Measurements from ENCODE around the gene GPR137C. TPM values are rescaled to one million over a fixed set of nuclear protein-coding genes. Genes with fewer than 3 reads are reported as not detected.

Gene GPR137C
- total and polyA plus RNA-seq, 10 of the 15 experiments (the other 5 are each of a cell fraction or from before 2014, with no cell fraction given), result 0.03 to 0.72 (median 0.22) TPM

DNA sequence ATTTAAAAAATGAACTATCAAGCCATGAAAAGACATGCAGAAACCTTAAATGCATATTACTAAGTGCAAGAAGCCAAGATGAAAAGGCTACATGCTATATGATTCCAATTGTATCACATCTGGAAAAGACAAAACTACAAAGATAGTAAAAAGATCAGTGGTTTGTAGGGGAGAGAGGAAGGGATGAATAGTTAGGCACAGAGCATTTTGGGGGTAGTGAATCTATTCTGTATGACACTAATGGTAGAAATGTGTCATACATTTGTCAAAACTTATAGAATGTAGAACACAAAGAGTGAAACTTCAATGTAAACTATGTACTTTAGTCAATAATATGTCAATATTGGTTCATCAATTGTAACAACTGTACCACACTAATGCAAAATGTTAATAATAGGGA, 21.2 kb upstream of the GPR137C start:
- DNase-seq (ENCODE audit: low read depth, low spot score), result no peak
- no peak for FAIRE-seq
- H2AFZ ChIP-seq (ENCODE audit: control insufficient read depth, low read depth, low read length), result no peak overlapping the region
- ChIA-PET CTCF (no interaction called here), POLR2A (no interaction called here), RAD21 (ENCODE audit: unreplicated experiment) (no interaction called here), SMC1A (ENCODE audit: uncharacterized antibody, unreplicated experiment) (no interaction called here)
- no peaks in the 10 kb centered on the region for H3K9me3 ChIP-seq (replicated peaks; ENCODE audit: control insufficient read depth, insufficient read depth, low read length)
- TF ChIP-seq YBX1 (IDR thresholded peaks at IDR 0.05) (no peak), BMI1 (IDR thresholded peaks at IDR 0.05; ENCODE audit: borderline replicate concordance) (no peak), TARDBP (IDR thresholded peaks at IDR 0.05; ENCODE audit: borderline replicate concordance) (no peak), DPF2 (IDR thresholded peaks at IDR 0.05) (no peak), POLR2AphosphoS2 (IDR thresholded peaks at IDR 0.05; ENCODE audit: low read depth, low read length) (no peak), LARP7 (IDR thresholded peaks at IDR 0.05) (no peak), CHD2 (IDR thresholded peaks at IDR 0.05; ENCODE audit: borderline replicate concordance, low read depth, low read length) (no peak), SMAD1 (IDR thresholded peaks at IDR 0.05; ENCODE audit: low read depth, partially characterized antibody) (no peak), MEF2B (IDR thresholded peaks at IDR 0.05; ENCODE audit: partially characterized antibody, poor library complexity, severe bottlenecking) (no peak), SREBF2 (IDR thresholded peaks at IDR 0.05; ENCODE audit: low read length) (no peak), WRNIP1 (IDR thresholded peaks at IDR 0.05; ENCODE audit: borderline replicate concordance, low read depth, low read length) (no peak), ZNF217 (IDR thresholded peaks at IDR 0.05) (no peak), RBBP5 (conservative IDR thresholded peaks at IDR 0.05) (no peak)
- TF ChIP-seq, protein P1, sequence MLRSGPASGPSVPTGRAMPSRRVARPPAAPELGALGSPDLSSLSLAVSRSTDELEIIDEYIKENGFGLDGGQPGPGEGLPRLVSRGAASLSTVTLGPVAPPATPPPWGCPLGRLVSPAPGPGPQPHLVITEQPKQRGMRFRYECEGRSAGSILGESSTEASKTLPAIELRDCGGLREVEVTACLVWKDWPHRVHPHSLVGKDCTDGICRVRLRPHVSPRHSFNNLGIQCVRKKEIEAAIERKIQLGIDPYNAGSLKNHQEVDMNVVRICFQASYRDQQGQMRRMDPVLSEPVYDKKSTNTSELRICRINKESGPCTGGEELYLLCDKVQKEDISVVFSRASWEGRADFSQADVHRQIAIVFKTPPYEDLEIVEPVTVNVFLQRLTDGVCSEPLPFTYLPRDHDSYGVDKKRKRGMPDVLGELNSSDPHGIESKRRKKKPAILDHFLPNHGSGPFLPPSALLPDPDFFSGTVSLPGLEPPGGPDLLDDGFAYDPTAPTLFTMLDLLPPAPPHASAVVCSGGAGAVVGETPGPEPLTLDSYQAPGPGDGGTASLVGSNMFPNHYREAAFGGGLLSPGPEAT (IDR thresholded peaks at IDR 0.05; ENCODE audit: low read depth), result no peak
- TF ChIP-seq, protein P2, sequence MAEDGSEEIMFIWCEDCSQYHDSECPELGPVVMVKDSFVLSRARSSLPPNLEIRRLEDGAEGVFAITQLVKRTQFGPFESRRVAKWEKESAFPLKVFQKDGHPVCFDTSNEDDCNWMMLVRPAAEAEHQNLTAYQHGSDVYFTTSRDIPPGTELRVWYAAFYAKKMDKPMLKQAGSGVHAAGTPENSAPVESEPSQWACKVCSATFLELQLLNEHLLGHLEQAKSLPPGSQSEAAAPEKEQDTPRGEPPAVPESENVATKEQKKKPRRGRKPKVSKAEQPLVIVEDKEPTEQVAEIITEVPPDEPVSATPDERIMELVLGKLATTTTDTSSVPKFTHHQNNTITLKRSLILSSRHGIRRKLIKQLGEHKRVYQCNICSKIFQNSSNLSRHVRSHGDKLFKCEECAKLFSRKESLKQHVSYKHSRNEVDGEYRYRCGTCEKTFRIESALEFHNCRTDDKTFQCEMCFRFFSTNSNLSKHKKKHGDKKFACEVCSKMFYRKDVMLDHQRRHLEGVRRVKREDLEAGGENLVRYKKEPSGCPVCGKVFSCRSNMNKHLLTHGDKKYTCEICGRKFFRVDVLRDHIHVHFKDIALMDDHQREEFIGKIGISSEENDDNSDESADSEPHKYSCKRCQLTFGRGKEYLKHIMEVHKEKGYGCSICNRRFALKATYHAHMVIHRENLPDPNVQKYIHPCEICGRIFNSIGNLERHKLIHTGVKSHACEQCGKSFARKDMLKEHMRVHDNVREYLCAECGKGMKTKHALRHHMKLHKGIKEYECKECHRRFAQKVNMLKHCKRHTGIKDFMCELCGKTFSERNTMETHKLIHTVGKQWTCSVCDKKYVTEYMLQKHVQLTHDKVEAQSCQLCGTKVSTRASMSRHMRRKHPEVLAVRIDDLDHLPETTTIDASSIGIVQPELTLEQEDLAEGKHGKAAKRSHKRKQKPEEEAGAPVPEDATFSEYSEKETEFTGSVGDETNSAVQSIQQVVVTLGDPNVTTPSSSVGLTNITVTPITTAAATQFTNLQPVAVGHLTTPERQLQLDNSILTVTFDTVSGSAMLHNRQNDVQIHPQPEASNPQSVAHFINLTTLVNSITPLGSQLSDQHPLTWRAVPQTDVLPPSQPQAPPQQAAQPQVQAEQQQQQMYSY (CRISPR knock-in tag; IDR thresholded peaks at IDR 0.05), result no peak
- H3K36me3 ChIP-seq (ENCODE audit: control insufficient read depth in 2 of 2, insufficient read depth in 2 of 2, low read length in 1 of 2), result no peaks in the 10 kb centered on the region; a peak in 1 of 4 replicates
- intact Hi-C loops (cut with micrococcal nuclease; ENCODE audit: unreplicated experiment), result no loop called here
- no TSS peak for BruUV-seq (replicated peaks)
- no peaks in the 10 kb centered on the region for H3K4me1 ChIP-seq (ENCODE audit: control insufficient read depth, insufficient read depth, low read length)
- in situ Hi-C loops (cut with MboI), result no loop called here
- H3K4me2 ChIP-seq (ENCODE audit: control insufficient read depth, insufficient read depth), result no peak overlapping the region
- no peaks in the 10 kb centered on the region for H3K79me2 ChIP-seq (ENCODE audit: control insufficient read depth, insufficient read depth, low read length)
- ATAC-seq, result no peak
- no peaks in the 10 kb centered on the region for H3K27me3 ChIP-seq (replicated peaks in 1 of 2; ENCODE audit: control insufficient read depth in 2 of 2, insufficient read depth in 2 of 2, low read length in 1 of 2)
- H3K9ac ChIP-seq (ENCODE audit: control insufficient read depth, insufficient read depth, low read length), result no peak overlapping the region
- no peaks in the 10 kb centered on the region for H4K20me1 ChIP-seq (ENCODE audit: control insufficient read depth, insufficient read depth)
- no peak overlapping the region for H3K27ac ChIP-seq (ENCODE audit: control insufficient read depth, insufficient read depth)
- H3K4me3 ChIP-seq, result no peak overlapping the region

Measured in GM12878 (cell line).